H1 (cell line): ENCODE results near the gene GPC1. TPM values are rescaled to one million over a fixed set of nuclear protein-coding genes. Genes with fewer than 3 reads are reported as not detected.

Source experiments
- EP300 ChIP-seq, 2 experiments: IDR thresholded peaks; 1 replicate in 1 of 2; 2 replicates in 1 of 2; pipeline ENCODE4 v1.6.1; 2011 to 2012; ENCODE audit warnings: low read depth in 2 of 2, low read length in 2 of 2, mild to moderate bottlenecking in 2 of 2, borderline replicate concordance in 1 of 2, inconsistent platforms in 1 of 2, moderate library complexity in 1 of 2
- GABPA ChIP-seq: IDR thresholded peaks from 2 replicates; pipeline ENCODE4 v1.6.1; 2011; ENCODE audit warnings: mild to moderate bottlenecking, low read length, moderate library complexity, borderline replicate concordance; ENCODE audit not compliant: insufficient read depth
- KDM5A ChIP-seq: fragments of 200-600 bp; IDR thresholded peaks from 2 replicates; pipeline ENCODE4 v1.7.1; 2012; ENCODE audit warnings: mild to moderate bottlenecking, low read length, inconsistent platforms, mixed read lengths
- PHF8 ChIP-seq: fragments of 200-600 bp; sonication (generic); conservative IDR thresholded peaks from 2 replicates; pipeline ENCODE4 v1.7.1; 2012; ENCODE audit warnings: low read depth, mild to moderate bottlenecking, inconsistent platforms, low read length, moderate library complexity
- SP4 ChIP-seq: IDR thresholded peaks from 2 replicates; pipeline ENCODE4 v1.6.1; 2012; ENCODE audit warnings: low read length, inconsistent platforms
- polyA plus RNA-seq, 7 experiments: library from polyadenylated mRNA; depleted of rRNA in 3 of 7; stranded (reverse) in 5 of 7; unstranded in 2 of 7; fragments of >200 nt in 5 of 7; fragments of 200-250 nt in 2 of 7; gene quantifications; 1 replicate in 5 of 7; 2 replicates in 1 of 7; 4 replicates in 1 of 7; pipeline versions ENCODE4 v1.2.1 to v1.2.3, GENCODE V29; 2011 to 2013; ENCODE audit warnings: missing spikeins in 2 of 7, mixed read lengths in 2 of 7
- total RNA-seq: library from RNA; stranded (reverse); fragmentation: NEBNext Ultra II Directional; extraction: Animal tissue kit (Norgen Biotek cat#: 25700); gene quantifications from 2 replicates; pipeline ENCODE4 v1.2.1, GENCODE V29; 2021

The GPC1 gene
- total and polyA plus RNA-seq, 2 of the 8 experiments (the other 6 are each of a cell fraction or from before 2014, with no cell fraction given): 21.9 to 28.3 TPM

DNA sequence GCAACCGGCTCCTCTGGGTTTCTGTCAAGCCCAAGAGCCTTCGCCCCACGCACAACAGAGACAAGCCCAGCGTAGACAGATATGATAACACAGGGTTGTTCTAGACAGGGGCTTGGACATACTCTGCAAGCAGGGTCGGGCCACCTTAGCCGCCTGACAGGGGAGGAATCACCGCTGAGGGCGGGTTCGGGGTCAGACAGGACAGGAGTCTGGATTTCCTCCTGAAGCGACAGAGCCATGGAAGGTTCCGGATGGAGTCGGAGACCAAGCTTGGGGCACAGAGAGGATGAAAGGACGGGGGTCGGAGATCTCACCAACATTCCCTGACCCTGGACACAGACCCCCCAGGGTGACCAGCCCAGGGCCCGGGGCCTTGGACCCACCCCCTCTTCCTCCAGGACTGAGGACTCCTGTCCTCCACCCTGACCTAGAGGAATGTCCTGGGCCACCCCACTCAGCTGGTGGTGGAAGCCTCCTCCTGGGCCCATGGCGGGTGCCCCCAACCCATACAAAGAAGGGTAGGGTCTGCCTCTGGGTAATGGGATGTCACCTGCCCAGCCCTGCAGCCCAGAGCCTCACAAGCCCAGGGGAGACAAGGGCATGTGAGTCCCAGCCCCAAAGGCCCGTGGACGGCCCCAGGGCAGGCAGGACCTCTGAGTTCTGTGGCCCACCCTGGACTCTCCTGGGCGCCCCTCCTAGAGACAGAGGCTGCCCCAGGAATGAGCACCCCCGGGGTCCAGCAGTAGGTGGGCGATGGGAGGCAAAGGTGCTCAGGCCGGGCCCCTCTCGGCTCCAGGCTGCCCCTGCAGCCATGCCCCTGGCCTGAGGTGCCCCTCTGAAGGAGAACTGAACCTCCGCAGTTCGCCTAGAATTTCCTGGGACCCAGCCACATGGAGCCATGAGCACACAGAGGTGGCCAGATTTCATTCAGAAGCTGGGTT, 44.1 kb upstream of the GPC1 start (continued):
- no peak for TF ChIP-seq PHF8
- TF ChIP-seq EP300 (IDR thresholded peaks at IDR 0.05; ENCODE audit: borderline replicate concordance in 1 of 2, low read depth in 2 of 2, low read length in 2 of 2): no peak
- TF ChIP-seq SP4: no peak
- TF ChIP-seq GABPA: no peak
- no peak for TF ChIP-seq KDM5A
